Right lobe of liver (tissue), 4 donors: Measurements from ENCODE around the gene BRD1.

Experiments
- POLR2A ChIP-seq: fragments of 450-650 bp; IDR thresholded peaks from one replicate; pipeline ENCODE4 v1.6.1; 2017; ENCODE audit warnings: antibody characterized with exemption, mild to moderate bottlenecking
- TF ChIP-seq, protein P1 (sequence below), 4 donors: fragments of 200-600 bp in 3 of 4; fragments of 450-650 bp in 1 of 4; IDR thresholded peaks; one replicate each; pipeline versions ENCODE4 v1.5.1 to v1.8.0; 2016 to 2022; ENCODE audit warnings: antibody characterized with exemption in 4 of 4, mild to moderate bottlenecking in 2 of 4
- donor health status: DM: no; HTN: no; CAD: no.
- donor health status: DM: no; HTN: no; CAD: no.
- donor health status: DM: no; HTN: yes; CAD: no.

DNA sequence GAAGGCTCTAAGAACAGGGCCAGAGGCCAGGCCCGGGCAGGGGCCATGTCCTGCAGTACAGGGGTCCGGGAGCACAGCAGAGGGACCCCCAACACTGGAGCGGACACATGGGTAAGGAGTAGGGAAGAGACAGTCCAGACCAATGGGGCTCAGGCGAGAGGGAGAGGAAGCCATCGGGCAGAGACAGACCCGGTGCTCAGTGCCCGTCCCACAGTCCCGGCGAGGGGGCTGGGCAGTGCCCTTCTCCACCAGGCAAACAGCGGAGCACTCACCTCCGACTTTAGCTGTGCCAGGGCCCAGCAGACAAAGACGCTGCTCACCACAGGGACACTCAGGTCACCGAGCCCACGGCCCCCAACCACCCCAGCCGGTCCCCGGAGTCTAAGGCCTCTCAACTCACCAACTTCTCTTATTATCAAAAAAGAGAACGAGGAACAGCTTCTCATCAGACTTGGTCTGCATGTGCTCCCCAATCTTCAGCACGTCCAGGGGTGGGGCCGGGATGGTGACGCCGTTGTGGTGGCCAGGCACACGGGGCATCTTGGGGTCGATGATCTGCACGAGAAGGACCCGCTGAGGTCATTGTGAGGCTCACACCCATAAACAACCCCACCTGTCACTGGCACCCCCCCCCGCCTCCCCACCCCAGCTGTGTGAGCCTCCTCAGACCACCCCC, 52.3 kb downstream of the BRD1 start:
- TF ChIP-seq, protein P1, sequence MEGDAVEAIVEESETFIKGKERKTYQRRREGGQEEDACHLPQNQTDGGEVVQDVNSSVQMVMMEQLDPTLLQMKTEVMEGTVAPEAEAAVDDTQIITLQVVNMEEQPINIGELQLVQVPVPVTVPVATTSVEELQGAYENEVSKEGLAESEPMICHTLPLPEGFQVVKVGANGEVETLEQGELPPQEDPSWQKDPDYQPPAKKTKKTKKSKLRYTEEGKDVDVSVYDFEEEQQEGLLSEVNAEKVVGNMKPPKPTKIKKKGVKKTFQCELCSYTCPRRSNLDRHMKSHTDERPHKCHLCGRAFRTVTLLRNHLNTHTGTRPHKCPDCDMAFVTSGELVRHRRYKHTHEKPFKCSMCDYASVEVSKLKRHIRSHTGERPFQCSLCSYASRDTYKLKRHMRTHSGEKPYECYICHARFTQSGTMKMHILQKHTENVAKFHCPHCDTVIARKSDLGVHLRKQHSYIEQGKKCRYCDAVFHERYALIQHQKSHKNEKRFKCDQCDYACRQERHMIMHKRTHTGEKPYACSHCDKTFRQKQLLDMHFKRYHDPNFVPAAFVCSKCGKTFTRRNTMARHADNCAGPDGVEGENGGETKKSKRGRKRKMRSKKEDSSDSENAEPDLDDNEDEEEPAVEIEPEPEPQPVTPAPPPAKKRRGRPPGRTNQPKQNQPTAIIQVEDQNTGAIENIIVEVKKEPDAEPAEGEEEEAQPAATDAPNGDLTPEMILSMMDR (IDR thresholded peaks at IDR 0.05): no peak
- TF ChIP-seq POLR2A: no peak
